Calu3 (cell line): Measurements from ENCODE around the gene CCDC106. TPM values are rescaled to one million over a fixed set of nuclear protein-coding genes. Genes with fewer than 3 reads are reported as not detected.

Experiments
- BruUV-seq: library from RNA; stranded (reverse); fragments of 400-500 nt; replicated peaks from 2 replicates; lab custom pipeline; 2021; lab: Mats Ljungman, UMichigan
- CTCF ChIA-PET: fragments of 300-600 bp; sonication (Branson Sonifier 250); formaldehyde crosslinking; loops from one replicate; lab custom pipeline; 2022; ENCODE audit warnings: antibody characterized with exemption; lab: Charles Lee
- DNase-seq: peaks from one replicate; pipeline ENCODE4 v3.0.0; 2022
- H3K27ac Mint-ChIP-seq: one replicate; pipeline ENCODE4 v1.8.0; 2022; ENCODE audit warnings: mixed read lengths; ENCODE audit not compliant: unreplicated experiment
- H3K27me3 Mint-ChIP-seq: one replicate; pipeline ENCODE4 v1.8.0; 2022; ENCODE audit warnings: mixed read lengths; ENCODE audit not compliant: unreplicated experiment
- H3K36me3 Mint-ChIP-seq: one replicate; pipeline ENCODE4 v1.8.0; 2022; ENCODE audit warnings: mild to moderate bottlenecking, moderate library complexity, mixed read lengths; ENCODE audit not compliant: insufficient read depth, unreplicated experiment
- H3K4me1 Mint-ChIP-seq: one replicate; pipeline ENCODE4 v1.8.0; 2022; ENCODE audit warnings: mild to moderate bottlenecking, low read depth, mixed read lengths; ENCODE audit not compliant: unreplicated experiment
- H3K4me3 Mint-ChIP-seq: one replicate; pipeline ENCODE4 v1.8.0; 2022; ENCODE audit warnings: mild to moderate bottlenecking, low read depth, moderate library complexity, mixed read lengths; ENCODE audit not compliant: unreplicated experiment
- H3K9me3 Mint-ChIP-seq: one replicate; pipeline ENCODE4 v1.8.0; 2022; ENCODE audit warnings: low read depth, mixed read lengths; ENCODE audit not compliant: unreplicated experiment
- intact Hi-C: fragments of 100-400 bp; cut with micrococcal nuclease; formaldehyde crosslinking; loops from one replicate; pipeline ENCODE4 v1.10.0; 2022; ENCODE audit not compliant: unreplicated experiment
- total RNA-seq: library from RNA; stranded (reverse); gene quantifications from 2 replicates; pipeline ENCODE4 v1.2.3, GENCODE V29; 2022
- TF ChIP-seq, protein P1 (sequence below): fragments of 200-600 bp; IDR thresholded peaks from one replicate; pipeline ENCODE4 v1.8.0; 2022; ENCODE audit warnings: antibody characterized with exemption; ENCODE audit not compliant: unreplicated experiment

Gene CCDC106
- total RNA-seq, 1 experiment from 2014 or later, result 12.7 TPM

- intact Hi-C loops, result no loop called here
- CTCF ChIA-PET, result interaction anchor here (0.5 to 0.6 kb wide), 2 partner anchors 456 to 486 kb away, joined by 3 to 4 read pairs; no protein-coding TSS in a partner anchor
- Mint-ChIP-seq H3K36me3 (peaks cover 52% of the 10 kb centered on the region), H3K4me1 (no peaks in the 10 kb centered on the region), H3K27me3 (no peaks in the 10 kb centered on the region), H3K9me3 (no peaks in the 10 kb centered on the region), H3K27ac (no peak overlapping the region), H3K4me3 (no peak overlapping the region)
- no TSS peak for BruUV-seq
- DNase-seq, result no peak
- TF ChIP-seq, protein P1, sequence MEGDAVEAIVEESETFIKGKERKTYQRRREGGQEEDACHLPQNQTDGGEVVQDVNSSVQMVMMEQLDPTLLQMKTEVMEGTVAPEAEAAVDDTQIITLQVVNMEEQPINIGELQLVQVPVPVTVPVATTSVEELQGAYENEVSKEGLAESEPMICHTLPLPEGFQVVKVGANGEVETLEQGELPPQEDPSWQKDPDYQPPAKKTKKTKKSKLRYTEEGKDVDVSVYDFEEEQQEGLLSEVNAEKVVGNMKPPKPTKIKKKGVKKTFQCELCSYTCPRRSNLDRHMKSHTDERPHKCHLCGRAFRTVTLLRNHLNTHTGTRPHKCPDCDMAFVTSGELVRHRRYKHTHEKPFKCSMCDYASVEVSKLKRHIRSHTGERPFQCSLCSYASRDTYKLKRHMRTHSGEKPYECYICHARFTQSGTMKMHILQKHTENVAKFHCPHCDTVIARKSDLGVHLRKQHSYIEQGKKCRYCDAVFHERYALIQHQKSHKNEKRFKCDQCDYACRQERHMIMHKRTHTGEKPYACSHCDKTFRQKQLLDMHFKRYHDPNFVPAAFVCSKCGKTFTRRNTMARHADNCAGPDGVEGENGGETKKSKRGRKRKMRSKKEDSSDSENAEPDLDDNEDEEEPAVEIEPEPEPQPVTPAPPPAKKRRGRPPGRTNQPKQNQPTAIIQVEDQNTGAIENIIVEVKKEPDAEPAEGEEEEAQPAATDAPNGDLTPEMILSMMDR, result no peak
These were observed 32.2 kb upstream of the CCDC106 start for GRCh38 chr19:55615543-55616394.

- Mint-ChIP-seq H3K27me3 (no peaks in the 10 kb centered on the region), H3K4me3 (no peak overlapping the region), H3K9me3 (no peaks in the 10 kb centered on the region), H3K4me1 (no peaks in the 10 kb centered on the region), H3K36me3 (peaks cover 55% of the 10 kb centered on the region), H3K27ac (no peak overlapping the region)
- no peak for DNase-seq
- BruUV-seq, result no TSS peak
- TF ChIP-seq, protein P1, result no peak
- CTCF ChIA-PET, result no interaction called here
- intact Hi-C loops, result no loop called here
These were observed 31.6 kb upstream of the CCDC106 start for GRCh38 chr19:55616395-55616875.

DNA sequence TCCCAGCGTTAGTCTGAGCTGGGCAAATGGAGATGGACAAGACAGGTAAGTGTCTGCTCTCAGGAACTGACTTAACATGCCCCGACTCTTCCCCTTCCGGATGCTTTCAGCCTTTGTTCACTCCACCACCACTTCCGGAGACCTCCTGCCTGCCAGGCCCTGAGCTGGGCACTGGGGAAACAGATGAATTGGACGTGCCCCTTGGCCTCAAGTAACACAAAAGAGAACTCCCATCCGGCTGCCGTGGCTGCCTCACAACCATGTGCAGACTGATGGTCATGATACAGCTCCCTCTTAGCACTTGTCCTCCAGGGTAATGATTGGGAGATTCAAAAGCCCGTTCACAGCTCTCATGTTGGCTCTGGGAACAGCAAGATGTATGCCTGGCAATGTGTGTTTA is 30.6 kb upstream of the CCDC106 start:
- no peaks in the 10 kb centered on the region for H3K4me1 Mint-ChIP-seq
- no peak overlapping the region for H3K4me3 Mint-ChIP-seq
- H3K36me3 Mint-ChIP-seq, result peaks cover 55% of the 10 kb centered on the region
- intact Hi-C loops, result no loop called here
- CTCF ChIA-PET, result interaction anchor here (1.0 kb wide), 1 partner anchor 11 kb away, joined by 4 read pairs; no protein-coding TSS in a partner anchor
- no peak overlapping the region for H3K27ac Mint-ChIP-seq
- no peaks in the 10 kb centered on the region for H3K27me3 Mint-ChIP-seq
- BruUV-seq, result no TSS peak
- no peak for DNase-seq
- TF ChIP-seq, protein P1, result no peak
- no peaks in the 10 kb centered on the region for H3K9me3 Mint-ChIP-seq

DNA sequence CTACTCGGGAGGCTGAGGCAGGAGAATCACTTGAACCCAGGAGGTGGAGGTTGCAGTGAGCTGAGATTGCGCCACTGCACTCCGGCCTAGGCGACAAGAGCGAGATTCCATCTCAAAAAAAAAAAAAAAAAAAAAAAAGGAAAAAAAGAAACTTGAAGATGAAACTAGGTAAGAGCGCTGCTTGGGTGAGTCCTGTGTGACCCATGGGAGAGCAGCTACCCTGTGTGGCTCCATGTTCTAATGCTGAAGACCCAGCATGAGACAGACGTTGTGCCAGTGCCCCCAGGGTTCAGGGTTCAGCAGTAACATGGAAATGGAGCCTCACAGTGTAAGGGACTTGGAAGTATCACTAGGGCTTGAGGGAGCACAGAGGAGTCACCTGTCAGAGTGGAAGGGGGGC is 29.6 kb upstream of the CCDC106 start:
- CTCF ChIA-PET, result interaction anchor here (0.6 to 0.7 kb wide), 2 partner anchors 66 to 94 kb away, joined by 3 to 5 read pairs; no protein-coding TSS in a partner anchor

More for the DNA sequence above, 29.6 kb upstream of the CCDC106 start:
- Mint-ChIP-seq H3K36me3 (peaks cover 58% of the 10 kb centered on the region), H3K4me1 (peaks cover 2% of the 10 kb centered on the region), H3K27ac (peak overlapping the region; percentile 70), H3K4me3 (no peak overlapping the region), H3K27me3 (no peaks in the 10 kb centered on the region), H3K9me3 (no peaks in the 10 kb centered on the region)
- TF ChIP-seq, protein P1, result no peak
- intact Hi-C loops, result no loop called here
- no TSS peak for BruUV-seq
- DNase-seq, result no peak
